ENCODE results near the gene THOC2. TPM values are rescaled to one million over a fixed set of nuclear protein-coding genes. Genes with fewer than 3 reads are reported as not detected.
"Not testable (repeated sequence)": the region's sequence is repeated elsewhere in the genome, so short reads cannot be mapped to it uniquely, and the experiment has no call there.

THOC2 gene
- total RNA-seq, 1 donor from 2014 or later: 101 TPM

DNA sequence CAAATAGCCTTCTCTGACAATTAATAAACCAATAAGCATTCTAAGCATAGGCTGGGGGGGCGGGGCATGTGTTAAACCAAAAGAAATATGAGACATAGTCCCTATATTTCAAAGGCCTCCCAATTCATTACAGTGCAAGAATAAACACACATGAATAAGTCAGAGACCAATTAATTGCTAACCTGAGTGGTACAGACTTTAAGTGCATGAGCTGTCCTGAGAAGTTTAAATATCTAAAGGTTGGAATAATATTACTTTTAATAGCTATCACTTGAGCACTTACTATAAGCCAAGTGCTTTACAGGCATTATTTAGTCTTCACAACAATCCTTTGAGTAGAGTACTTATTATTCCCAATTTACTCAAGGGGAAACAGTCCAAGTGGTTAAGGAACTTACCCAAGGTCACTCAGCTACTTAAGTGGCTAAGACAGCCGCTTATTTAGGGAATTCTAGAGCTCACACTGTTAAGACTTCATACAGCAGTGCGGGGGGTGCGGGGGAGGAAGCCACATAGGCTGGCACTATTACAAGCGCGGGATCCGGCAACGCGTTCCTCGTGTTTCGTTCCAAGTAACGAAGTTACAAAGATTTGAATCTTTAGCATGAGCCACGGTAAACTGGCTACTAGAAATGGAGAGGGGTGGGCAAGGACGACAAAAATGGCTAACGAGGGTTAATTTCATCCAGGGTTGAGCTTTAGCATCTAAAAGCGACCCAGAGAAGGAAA lies 1.4 kb downstream of the THOC2 start:
- Mint-ChIP-seq H3K9me3 (no peaks in the 10 kb centered on the region), H3K27me3 (ENCODE audit: low read depth) (no peaks in the 10 kb centered on the region), H3K4me3 (ENCODE audit: low read depth) (peak overlapping the region; percentile 96), H3K36me3 (ENCODE audit: low read depth) (peaks cover 19% of the 10 kb centered on the region), H3K27ac (peak overlapping the region; percentile 87), H3K4me1 (ENCODE audit: low read depth) (peaks cover 22% of the 10 kb centered on the region)
- intact Hi-C loops (cut with micrococcal nuclease): no loop called here
- DNase-seq (ENCODE audit: low spot score): no peak

DNA sequence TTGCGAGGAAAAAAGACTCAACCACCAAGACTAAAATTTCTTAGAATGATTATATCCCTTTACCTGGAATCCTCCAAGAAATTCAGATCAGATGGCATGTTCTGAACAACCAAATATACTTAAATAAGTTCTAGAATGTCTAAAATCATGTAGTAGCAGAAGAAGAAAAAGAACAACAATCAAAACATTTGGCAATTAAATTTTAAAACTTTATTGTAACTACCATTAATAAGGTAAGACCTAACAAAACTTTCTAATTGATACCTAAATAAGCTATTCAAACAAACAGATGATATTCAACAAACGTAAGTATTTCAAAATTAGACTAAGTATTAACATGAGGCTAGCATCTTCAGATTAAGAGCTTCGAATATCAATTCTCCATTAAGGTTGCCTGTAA lies 4.3 kb downstream of the THOC2 start:
- intact Hi-C loops (cut with micrococcal nuclease): no loop called here
- no peaks in the 10 kb centered on the region for H3K27me3 Mint-ChIP-seq (ENCODE audit: low read depth)
- DNase-seq (ENCODE audit: low spot score): no peak
- H3K9me3 Mint-ChIP-seq: no peaks in the 10 kb centered on the region
- H3K4me1 Mint-ChIP-seq (ENCODE audit: low read depth): peaks cover 24% of the 10 kb centered on the region
- H3K36me3 Mint-ChIP-seq (ENCODE audit: low read depth): peaks cover 27% of the 10 kb centered on the region
- H3K4me3 Mint-ChIP-seq (ENCODE audit: low read depth): peak overlapping the region; percentile 2
- H3K27ac Mint-ChIP-seq: no peak overlapping the region

DNA sequence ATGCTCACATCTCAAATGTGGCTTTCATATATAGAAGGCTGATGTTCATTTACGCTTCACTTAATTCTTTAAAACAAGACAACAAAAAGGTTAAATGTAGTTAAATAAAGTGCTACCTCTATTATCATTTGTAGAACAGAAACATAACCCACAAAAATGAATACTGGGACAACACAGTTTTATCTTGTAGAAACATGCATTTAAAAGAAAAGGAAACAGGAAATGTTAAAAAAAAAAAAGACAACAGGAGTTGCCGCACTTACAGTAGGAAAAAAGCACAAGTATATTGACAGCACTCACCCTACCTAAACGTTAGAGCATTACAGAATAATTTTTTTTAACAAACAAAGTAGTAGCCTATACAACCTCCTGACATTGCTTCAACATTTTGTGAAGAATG lies 4.8 kb downstream of the THOC2 start:
- intact Hi-C loops (cut with micrococcal nuclease): no loop called here
- H3K9me3 Mint-ChIP-seq: no peaks in the 10 kb centered on the region
- peaks cover 28% of the 10 kb centered on the region for H3K36me3 Mint-ChIP-seq (ENCODE audit: low read depth)
- peaks cover 22% of the 10 kb centered on the region for H3K4me1 Mint-ChIP-seq (ENCODE audit: low read depth)
- peak overlapping the region; percentile 17 for H3K4me3 Mint-ChIP-seq (ENCODE audit: low read depth)
- H3K27me3 Mint-ChIP-seq (ENCODE audit: low read depth): no peaks in the 10 kb centered on the region
- no peak overlapping the region for H3K27ac Mint-ChIP-seq
- DNase-seq (ENCODE audit: low spot score): no peak

DNA sequence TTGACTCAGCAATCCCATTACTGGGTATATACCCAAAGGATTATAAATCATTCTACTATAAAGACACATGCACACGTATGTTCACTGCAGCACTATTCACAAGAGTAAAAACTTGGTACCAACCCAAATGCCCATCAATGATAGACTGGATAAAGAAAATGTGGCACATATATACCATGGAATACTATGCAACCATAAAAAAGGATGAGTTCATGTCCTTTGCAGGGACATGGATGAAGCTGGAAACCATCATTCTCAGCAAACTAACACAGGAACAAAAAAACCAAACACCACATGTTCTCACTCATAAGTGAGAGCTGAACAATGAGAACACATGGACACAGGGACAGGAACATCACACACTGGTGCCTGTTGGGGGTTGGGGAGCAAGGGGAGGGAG lies 10.7 kb downstream of the THOC2 start:
- intact Hi-C loops (cut with micrococcal nuclease); H3K27ac Mint-ChIP-seq; DNase-seq (ENCODE audit: low spot score); H3K4me1 Mint-ChIP-seq (ENCODE audit: low read depth); H3K27me3 Mint-ChIP-seq (ENCODE audit: low read depth); H3K4me3 Mint-ChIP-seq (ENCODE audit: low read depth); H3K9me3 Mint-ChIP-seq: not testable (repeated sequence)
- H3K36me3 Mint-ChIP-seq (ENCODE audit: low read depth): peaks cover 29% of the 10 kb centered on the region

DNA sequence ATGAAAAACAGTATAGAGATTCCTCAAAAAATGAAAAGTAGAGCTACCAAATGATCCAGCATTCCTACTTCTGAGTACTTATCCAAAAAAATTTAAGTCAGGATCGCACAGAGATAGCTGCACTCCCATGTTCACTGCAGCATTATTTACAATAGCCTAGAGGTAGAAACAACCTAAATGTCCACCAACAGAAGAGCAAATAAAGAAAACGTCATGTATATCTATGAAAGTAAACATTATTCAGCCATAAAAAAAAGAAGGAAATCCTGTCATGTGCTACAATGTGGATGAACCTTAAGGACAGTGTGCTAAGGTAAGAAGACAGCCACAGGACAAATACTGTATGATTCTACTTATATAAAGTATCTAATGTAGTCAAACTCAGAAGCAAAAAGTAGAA lies 12.4 kb downstream of the THOC2 start:
- no peak for DNase-seq (ENCODE audit: low spot score)
- no peak overlapping the region for H3K4me3 Mint-ChIP-seq (ENCODE audit: low read depth)
- no peak overlapping the region for H3K27ac Mint-ChIP-seq
- H3K27me3 Mint-ChIP-seq (ENCODE audit: low read depth): no peaks in the 10 kb centered on the region
- intact Hi-C loops (cut with micrococcal nuclease): no loop called here
- peaks cover 32% of the 10 kb centered on the region for H3K36me3 Mint-ChIP-seq (ENCODE audit: low read depth)
- H3K4me1 Mint-ChIP-seq (ENCODE audit: low read depth): peaks cover 4% of the 10 kb centered on the region
- H3K9me3 Mint-ChIP-seq: no peaks in the 10 kb centered on the region

DNA sequence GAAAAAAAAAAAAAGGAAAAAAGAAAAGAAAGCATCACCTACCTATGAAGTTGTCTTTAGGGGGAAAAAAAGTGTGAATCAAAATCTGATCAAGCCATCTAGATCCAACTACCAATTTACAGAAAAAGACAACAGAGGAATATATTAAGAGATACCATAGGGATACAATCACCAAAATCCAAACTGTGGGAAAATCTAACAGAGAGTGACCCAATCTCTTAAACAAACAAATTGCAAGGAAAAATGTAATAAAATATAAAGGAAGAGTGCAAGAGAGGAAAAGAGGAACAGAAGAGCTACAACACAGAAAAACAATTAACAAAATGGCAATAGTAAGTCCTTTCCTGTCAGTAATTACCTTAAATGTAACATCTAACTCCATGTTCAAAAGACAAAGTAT lies 19.0 kb downstream of the THOC2 start:
- Mint-ChIP-seq H3K36me3 (ENCODE audit: low read depth) (peaks cover 22% of the 10 kb centered on the region), H3K27ac (no peak overlapping the region), H3K4me3 (ENCODE audit: low read depth) (no peak overlapping the region), H3K4me1 (ENCODE audit: low read depth) (peaks cover 14% of the 10 kb centered on the region), H3K27me3 (ENCODE audit: low read depth) (no peaks in the 10 kb centered on the region), H3K9me3 (no peaks in the 10 kb centered on the region)
- intact Hi-C loops (cut with micrococcal nuclease): no loop called here
- no peak for DNase-seq (ENCODE audit: low spot score)

DNA sequence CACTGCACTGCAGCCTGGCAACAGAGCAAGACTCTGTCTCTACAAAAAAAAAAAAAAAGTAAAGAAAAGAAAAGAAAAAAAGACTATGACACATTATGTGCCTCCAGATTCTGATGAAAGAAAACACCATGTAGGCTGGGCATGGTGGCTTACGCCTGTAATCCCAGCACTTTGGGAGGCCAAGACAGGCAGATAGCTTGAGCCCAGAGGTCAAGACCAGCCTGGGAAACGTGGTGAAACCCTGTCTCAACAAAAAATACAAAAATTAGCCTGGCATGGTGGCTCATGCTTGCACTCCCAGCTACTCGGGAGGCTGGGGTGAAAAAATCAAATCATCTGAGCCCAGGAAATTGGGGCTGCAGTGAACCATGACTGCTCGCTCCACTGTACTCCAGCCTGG lies 19.4 kb downstream of the THOC2 start:
- Mint-ChIP-seq H3K4me3 (ENCODE audit: low read depth) (no peak overlapping the region), H3K4me1 (ENCODE audit: low read depth) (peaks cover 14% of the 10 kb centered on the region), H3K27ac (no peak overlapping the region), H3K36me3 (ENCODE audit: low read depth) (peaks cover 22% of the 10 kb centered on the region), H3K27me3 (ENCODE audit: low read depth) (no peaks in the 10 kb centered on the region), H3K9me3 (no peaks in the 10 kb centered on the region)
- intact Hi-C loops (cut with micrococcal nuclease): no loop called here
- DNase-seq (ENCODE audit: low spot score): no peak

DNA sequence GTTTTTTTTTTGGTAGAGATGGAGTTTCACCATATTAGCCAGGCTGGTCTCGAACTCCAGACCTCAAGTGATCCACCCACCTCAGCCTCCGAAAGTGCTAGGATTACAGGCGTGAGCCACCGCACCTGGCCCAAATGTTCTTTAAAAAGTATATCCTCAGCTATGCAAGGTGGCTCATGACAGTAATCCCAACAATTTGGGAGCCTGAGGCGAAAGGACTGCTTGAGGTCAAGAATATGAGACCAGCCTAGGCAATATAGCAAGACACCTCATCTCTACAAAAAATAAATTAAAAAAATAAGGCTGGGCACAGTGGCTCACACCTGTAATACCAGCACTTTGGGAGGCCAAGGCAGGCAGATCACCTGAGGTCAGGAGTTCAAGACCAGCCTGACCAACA lies 21.7 kb downstream of the THOC2 start:
- intact Hi-C loops (cut with micrococcal nuclease); H3K9me3 Mint-ChIP-seq; DNase-seq (ENCODE audit: low spot score); H3K4me3 Mint-ChIP-seq (ENCODE audit: low read depth); H3K27me3 Mint-ChIP-seq (ENCODE audit: low read depth); H3K27ac Mint-ChIP-seq: not testable (repeated sequence)
- H3K4me1 Mint-ChIP-seq (ENCODE audit: low read depth): peaks cover 15% of the 10 kb centered on the region
- peaks cover 22% of the 10 kb centered on the region for H3K36me3 Mint-ChIP-seq (ENCODE audit: low read depth)

DNA sequence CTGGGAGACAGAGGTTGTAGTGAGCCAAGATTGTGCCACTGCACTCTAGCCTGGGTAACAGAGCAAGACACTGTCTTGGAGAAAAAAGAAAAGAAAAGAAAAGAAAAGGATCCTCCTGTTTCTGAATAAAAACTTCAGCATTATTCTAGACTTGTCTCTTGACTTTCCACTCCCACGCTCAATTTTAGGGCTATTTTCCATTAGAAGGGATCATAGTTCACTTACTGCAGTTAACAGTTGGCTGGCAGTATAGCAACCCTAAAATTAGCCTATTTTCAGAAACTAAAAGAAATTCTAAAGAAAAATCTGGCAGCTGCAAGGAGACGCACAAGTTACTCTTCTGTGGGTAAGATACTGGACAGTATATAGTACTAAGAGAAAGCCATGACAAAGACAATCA lies 28.1 kb downstream of the THOC2 start:
- no peak for DNase-seq (ENCODE audit: low spot score)
- peaks cover 14% of the 10 kb centered on the region for H3K4me1 Mint-ChIP-seq (ENCODE audit: low read depth)
- H3K27me3 Mint-ChIP-seq (ENCODE audit: low read depth): no peaks in the 10 kb centered on the region
- peaks cover 15% of the 10 kb centered on the region for H3K36me3 Mint-ChIP-seq (ENCODE audit: low read depth)
- intact Hi-C loops (cut with micrococcal nuclease): no loop called here
- no peak overlapping the region for H3K4me3 Mint-ChIP-seq (ENCODE audit: low read depth)
- H3K9me3 Mint-ChIP-seq: no peaks in the 10 kb centered on the region
- peak overlapping the region; percentile 36 for H3K27ac Mint-ChIP-seq

DNA sequence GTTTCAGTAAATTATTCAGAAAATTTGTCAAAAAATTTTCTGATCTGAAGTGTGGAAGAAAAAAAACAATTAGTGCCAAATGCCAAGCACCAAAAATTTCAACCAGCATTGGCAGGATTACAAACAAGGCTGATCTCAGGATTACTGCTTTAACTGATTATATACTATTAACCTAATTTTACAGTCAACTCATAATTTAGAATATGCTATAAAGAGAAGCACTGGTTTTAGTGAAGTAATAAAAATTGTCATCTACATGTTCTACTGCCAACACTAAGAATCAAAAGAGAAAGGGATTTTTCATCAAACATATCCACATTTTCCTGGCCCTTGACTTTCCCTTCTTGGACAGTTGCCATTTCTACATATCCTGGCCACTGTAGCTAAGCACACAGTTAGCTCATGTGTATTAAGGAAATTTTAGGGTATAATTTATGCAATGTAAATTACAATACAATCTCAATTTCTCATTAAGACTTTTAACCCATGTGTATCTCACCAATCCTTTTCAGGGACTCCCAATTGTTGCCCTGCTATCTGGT lies 33.8 kb downstream of the THOC2 start:
- no peak for DNase-seq (ENCODE audit: low spot score)
- H3K27me3 Mint-ChIP-seq (ENCODE audit: low read depth): no peaks in the 10 kb centered on the region
- no peak overlapping the region for H3K27ac Mint-ChIP-seq
- intact Hi-C loops (cut with micrococcal nuclease): no loop called here
- peaks cover 3% of the 10 kb centered on the region for H3K4me1 Mint-ChIP-seq (ENCODE audit: low read depth)
- H3K4me3 Mint-ChIP-seq (ENCODE audit: low read depth): no peak overlapping the region
- no peaks in the 10 kb centered on the region for H3K9me3 Mint-ChIP-seq
- H3K36me3 Mint-ChIP-seq (ENCODE audit: low read depth): peaks cover 12% of the 10 kb centered on the region

DNA sequence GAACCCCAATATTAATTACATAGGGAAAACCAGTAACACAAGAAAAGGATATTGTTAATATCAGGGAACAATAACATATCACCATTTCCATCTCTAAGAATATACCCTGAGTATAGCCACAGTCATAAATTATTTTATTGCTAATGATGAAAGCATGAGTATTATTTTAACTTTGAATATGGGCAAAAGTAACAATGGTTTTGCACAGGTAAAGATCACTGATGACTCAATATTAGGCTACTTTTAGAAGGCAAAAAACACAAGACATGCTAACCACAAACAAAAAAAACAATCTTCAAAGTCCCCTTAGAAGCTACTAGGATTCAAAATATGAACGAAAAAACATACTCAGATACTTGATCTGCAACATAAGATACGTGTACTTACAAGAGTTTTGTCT lies 36.5 kb downstream of the THOC2 start:
- Mint-ChIP-seq H3K27me3 (ENCODE audit: low read depth) (no peaks in the 10 kb centered on the region), H3K27ac (no peak overlapping the region), H3K9me3 (no peaks in the 10 kb centered on the region), H3K36me3 (ENCODE audit: low read depth) (peaks cover 18% of the 10 kb centered on the region), H3K4me1 (ENCODE audit: low read depth) (no peaks in the 10 kb centered on the region), H3K4me3 (ENCODE audit: low read depth) (no peak overlapping the region)
- DNase-seq (ENCODE audit: low spot score): no peak
- intact Hi-C loops (cut with micrococcal nuclease): no loop called here

DNA sequence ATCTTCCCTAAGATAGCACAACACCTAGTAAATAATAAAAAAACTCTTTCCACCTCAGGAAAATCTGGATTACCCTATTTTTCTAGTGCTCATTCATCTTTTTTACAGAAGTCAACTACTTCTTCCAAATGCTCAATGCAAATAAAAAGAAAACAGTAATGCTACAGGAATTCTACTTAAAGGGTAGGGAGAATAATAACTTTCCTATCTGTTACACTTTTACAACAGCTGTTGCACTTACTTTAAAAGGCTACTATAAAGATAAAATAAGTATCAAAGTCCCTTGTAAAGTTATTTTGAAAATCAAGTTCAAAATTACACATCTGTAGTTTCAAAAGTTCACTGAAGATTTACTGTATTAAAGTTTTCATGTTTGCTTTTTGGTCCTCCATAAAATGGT lies 37.6 kb downstream of the THOC2 start:
- peaks cover 22% of the 10 kb centered on the region for H3K36me3 Mint-ChIP-seq (ENCODE audit: low read depth)
- no peak for DNase-seq (ENCODE audit: low spot score)
- no peaks in the 10 kb centered on the region for H3K4me1 Mint-ChIP-seq (ENCODE audit: low read depth)
- intact Hi-C loops (cut with micrococcal nuclease): no loop called here
- no peaks in the 10 kb centered on the region for H3K27me3 Mint-ChIP-seq (ENCODE audit: low read depth)
- no peaks in the 10 kb centered on the region for H3K9me3 Mint-ChIP-seq
- no peak overlapping the region for H3K27ac Mint-ChIP-seq
- H3K4me3 Mint-ChIP-seq (ENCODE audit: low read depth): no peak overlapping the region

DNA sequence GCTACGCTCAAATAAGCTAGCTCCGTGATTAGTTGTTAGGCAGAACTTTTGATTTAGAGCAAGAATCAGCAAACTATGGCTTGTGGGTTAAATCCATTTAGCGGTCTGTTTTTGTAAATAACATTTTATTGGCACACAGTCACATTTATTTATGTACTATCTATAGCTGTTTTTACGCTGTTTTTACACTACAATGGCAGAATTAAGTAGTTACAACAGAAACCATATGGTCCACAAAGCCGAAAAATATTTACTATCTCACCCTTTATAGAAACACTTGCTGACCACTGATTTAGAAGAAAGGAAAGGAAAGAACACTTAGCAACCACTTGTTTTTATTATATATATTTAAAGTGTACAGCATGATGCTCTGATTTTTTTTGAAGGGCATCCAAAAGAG lies 41.1 kb downstream of the THOC2 start:
- DNase-seq (ENCODE audit: low spot score): no peak
- Mint-ChIP-seq H3K36me3 (ENCODE audit: low read depth) (peaks cover 29% of the 10 kb centered on the region), H3K4me1 (ENCODE audit: low read depth) (no peaks in the 10 kb centered on the region), H3K9me3 (no peaks in the 10 kb centered on the region), H3K27ac (no peak overlapping the region), H3K27me3 (ENCODE audit: low read depth) (no peaks in the 10 kb centered on the region), H3K4me3 (ENCODE audit: low read depth) (no peak overlapping the region)
- intact Hi-C loops (cut with micrococcal nuclease): no loop called here

Data from activated T-helper 2 cell treated with anti-CD3 and anti-CD28 coated beads, Interferon-gamma antibody, Interleukin-2, Interleukin-4, amounts not matched to agents 10 μg/mL and 5 μg/mL and 100 μg/mL, durations not matched to agents 14 hours and 24 hours and 36 hours (primary cell).